ENCODE measurements around the gene RIMBP2. TPM values are rescaled to one million over a fixed set of nuclear protein-coding genes. Genes with fewer than 3 reads are reported as not detected.

The RIMBP2 gene
- total RNA-seq, 6 experiments from 2014 or later, result not detected

DNA sequence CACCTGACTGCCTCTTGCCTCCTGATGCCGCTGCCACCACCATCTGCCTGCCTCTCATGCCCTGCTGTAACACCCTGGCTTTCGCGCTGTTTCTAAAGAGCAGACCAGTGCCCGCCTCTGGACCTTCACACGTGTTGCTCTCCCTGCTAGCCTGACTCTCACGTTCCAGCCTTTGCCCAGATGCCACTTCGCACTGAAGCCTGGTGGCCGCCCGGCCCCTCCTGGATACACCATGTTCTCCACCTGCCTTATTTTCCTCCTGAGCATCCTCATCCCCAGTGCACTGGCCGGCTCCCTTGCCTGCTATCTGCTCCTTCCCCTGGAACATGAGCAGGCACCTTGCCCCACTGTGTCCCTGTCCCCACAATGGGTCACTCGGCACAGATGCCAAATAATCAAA is 231.9 kb downstream of the RIMBP2 start:
- no peak overlapping the region for H3K27ac Mint-ChIP-seq
- H3K4me1 Mint-ChIP-seq (ENCODE audit: low read depth), result no peaks in the 10 kb centered on the region

DNA sequence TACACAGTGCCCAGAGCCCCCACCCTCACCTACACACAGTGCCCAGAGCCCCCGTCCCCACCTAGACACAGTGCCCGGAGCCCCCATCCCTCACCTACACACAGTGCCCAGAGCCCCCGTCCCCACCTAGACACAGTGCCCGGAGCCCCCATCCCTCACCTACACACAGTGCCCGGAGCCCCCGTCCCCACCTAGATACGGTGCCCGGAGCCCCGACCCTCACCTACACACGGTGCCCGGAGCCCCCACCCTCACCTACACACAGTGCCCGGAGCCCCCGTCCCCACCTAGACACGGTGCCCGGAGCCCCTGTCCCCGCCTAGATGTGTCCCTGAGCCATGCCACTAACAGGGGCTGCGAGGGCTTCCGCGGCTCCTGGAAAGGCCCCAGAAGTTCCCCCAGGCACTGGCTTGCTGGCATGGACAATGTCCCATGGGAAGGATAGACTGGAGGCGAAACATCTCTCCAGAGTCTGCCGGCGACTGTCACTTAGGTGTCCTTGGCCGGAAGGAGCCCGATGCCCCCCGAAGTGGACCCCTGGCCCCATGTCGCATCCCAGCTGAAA is 232.4 kb downstream of the RIMBP2 start:
- Mint-ChIP-seq H3K27ac (no peak overlapping the region), H3K9me3 (peaks cover 48% of the 10 kb centered on the region), H3K27me3 (ENCODE audit: insufficient read depth) (peaks cover 3% of the 10 kb centered on the region), H3K4me3 (no peak overlapping the region), H3K4me1 (ENCODE audit: low read depth) (no peaks in the 10 kb centered on the region), H3K36me3 (ENCODE audit: low read depth) (no peaks in the 10 kb centered on the region)
- TF ChIP-seq, protein P1, sequence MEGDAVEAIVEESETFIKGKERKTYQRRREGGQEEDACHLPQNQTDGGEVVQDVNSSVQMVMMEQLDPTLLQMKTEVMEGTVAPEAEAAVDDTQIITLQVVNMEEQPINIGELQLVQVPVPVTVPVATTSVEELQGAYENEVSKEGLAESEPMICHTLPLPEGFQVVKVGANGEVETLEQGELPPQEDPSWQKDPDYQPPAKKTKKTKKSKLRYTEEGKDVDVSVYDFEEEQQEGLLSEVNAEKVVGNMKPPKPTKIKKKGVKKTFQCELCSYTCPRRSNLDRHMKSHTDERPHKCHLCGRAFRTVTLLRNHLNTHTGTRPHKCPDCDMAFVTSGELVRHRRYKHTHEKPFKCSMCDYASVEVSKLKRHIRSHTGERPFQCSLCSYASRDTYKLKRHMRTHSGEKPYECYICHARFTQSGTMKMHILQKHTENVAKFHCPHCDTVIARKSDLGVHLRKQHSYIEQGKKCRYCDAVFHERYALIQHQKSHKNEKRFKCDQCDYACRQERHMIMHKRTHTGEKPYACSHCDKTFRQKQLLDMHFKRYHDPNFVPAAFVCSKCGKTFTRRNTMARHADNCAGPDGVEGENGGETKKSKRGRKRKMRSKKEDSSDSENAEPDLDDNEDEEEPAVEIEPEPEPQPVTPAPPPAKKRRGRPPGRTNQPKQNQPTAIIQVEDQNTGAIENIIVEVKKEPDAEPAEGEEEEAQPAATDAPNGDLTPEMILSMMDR (IDR thresholded peaks at IDR 0.05), result no peak
- no peak for DNase-seq

More for the DNA sequence above, 231.9 kb downstream of the RIMBP2 start:
- no peak for DNase-seq
- Mint-ChIP-seq H3K9me3 (peaks cover 46% of the 10 kb centered on the region), H3K27me3 (ENCODE audit: insufficient read depth) (peaks cover 3% of the 10 kb centered on the region), H3K4me3 (no peak overlapping the region), H3K36me3 (ENCODE audit: low read depth) (no peaks in the 10 kb centered on the region; the same call in 1 of the 2 replicates)
- TF ChIP-seq, protein P1 (IDR thresholded peaks at IDR 0.05), result no peak

DNA sequence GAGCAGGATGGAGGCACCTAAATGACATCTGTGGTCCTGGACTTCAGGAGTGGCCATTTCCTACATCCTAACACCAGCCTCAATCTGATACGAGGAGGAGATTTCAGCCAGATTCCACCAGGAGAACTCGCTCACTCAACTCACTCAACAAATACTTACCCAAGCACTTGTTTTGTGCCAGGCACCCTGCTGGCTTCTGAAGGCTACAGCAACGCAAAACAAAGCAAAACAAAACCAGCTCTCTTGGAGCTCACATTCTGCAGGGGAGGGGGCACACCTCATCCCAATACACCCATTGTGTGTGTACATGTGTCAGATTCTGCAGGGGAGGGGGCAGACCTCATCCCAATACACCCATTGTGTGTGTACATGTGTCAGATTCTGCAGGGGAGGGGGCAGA is 233.7 kb downstream of the RIMBP2 start:
- Mint-ChIP-seq H3K27ac (no peak overlapping the region), H3K4me1 (ENCODE audit: low read depth) (no peaks in the 10 kb centered on the region), H3K36me3 (ENCODE audit: low read depth) (no peaks in the 10 kb centered on the region), H3K9me3 (peaks cover 46% of the 10 kb centered on the region), H3K4me3 (no peak overlapping the region), H3K27me3 (ENCODE audit: insufficient read depth) (peaks cover 2% of the 10 kb centered on the region; the same call in 1 of the 2 replicates)
- TF ChIP-seq, protein P1 (IDR thresholded peaks at IDR 0.05), result no peak
- no peak for DNase-seq

- Mint-ChIP-seq H3K36me3 (ENCODE audit: low read depth) (0 out of 2 replicates have a peak, but pooled peaks cover 4% of the 10 kb centered on the region), H3K27ac (no peak overlapping the region), H3K4me3 (no peak overlapping the region), H3K27me3 (ENCODE audit: insufficient read depth) (peaks cover 3% of the 10 kb centered on the region; the same call in 1 of the 2 replicates), H3K4me1 (ENCODE audit: low read depth) (no peaks in the 10 kb centered on the region), H3K9me3 (peaks cover 46% of the 10 kb centered on the region)
- TF ChIP-seq, protein P1 (IDR thresholded peaks at IDR 0.05), result no peak
- no peak for DNase-seq
Measured at GRCh38 chr12:130481392-130481879, 234.7 kb downstream of the RIMBP2 start.

GRCh38 chr12:130480887-130481286 is 235.2 kb downstream of the RIMBP2 start:
- TF ChIP-seq, protein P1 (IDR thresholded peaks at IDR 0.05), result no peak
- no peak for DNase-seq
- Mint-ChIP-seq H3K4me3 (no peak overlapping the region), H3K27me3 (ENCODE audit: insufficient read depth) (peaks cover 3% of the 10 kb centered on the region; the same call in 1 of the 2 replicates), H3K27ac (no peak overlapping the region), H3K9me3 (peaks cover 45% of the 10 kb centered on the region), H3K4me1 (ENCODE audit: low read depth) (no peaks in the 10 kb centered on the region), H3K36me3 (ENCODE audit: low read depth) (peaks cover 6% of the 10 kb centered on the region; the same call in 1 of the 2 replicates)

Measured in HFFc6 (cell line).